Progenitor cell of endocrine pancreas (in vitro differentiated cells): ENCODE data around the gene NR4A3. TPM values are rescaled to one million over a fixed set of nuclear protein-coding genes. Genes with fewer than 3 reads are reported as not detected.

ENCODE experiments used
- DNase-seq: peaks from one replicate; pipeline ENCODE4 v3.0.0; 2021; ENCODE audit warnings: low spot score; ENCODE audit not compliant: unreplicated experiment
- H3K27ac Mint-ChIP-seq: 2 replicates; pipeline ENCODE4 v1.8.0; 2021; ENCODE audit warnings: mild to moderate bottlenecking, moderate library complexity, mixed read lengths
- H3K27me3 Mint-ChIP-seq: 2 replicates; pipeline ENCODE4 v1.8.0; 2021; ENCODE audit warnings: mixed read lengths
- H3K36me3 Mint-ChIP-seq: 2 replicates; pipeline ENCODE4 v1.8.0; 2022; ENCODE audit warnings: mixed read lengths; ENCODE audit not compliant: insufficient read depth
- H3K4me1 Mint-ChIP-seq: 2 replicates; pipeline ENCODE4 v1.8.0; 2021; ENCODE audit warnings: low read depth, mixed read lengths
- H3K4me3 Mint-ChIP-seq: 2 replicates; pipeline ENCODE4 v1.8.0; 2021; ENCODE audit warnings: low read depth, mild to moderate bottlenecking, moderate library complexity, mixed read lengths
- H3K9me3 Mint-ChIP-seq: 2 replicates; pipeline ENCODE4 v1.8.0; 2021; ENCODE audit warnings: low read depth, mixed read lengths
- CTCF ChIP-seq: fragments of 200-600 bp; sonication (generic); IDR thresholded peaks from one replicate; pipeline ENCODE4 v1.5.0; 2021; ENCODE audit warnings: antibody characterized with exemption, mild to moderate bottlenecking; ENCODE audit not compliant: unreplicated experiment
- total RNA-seq: library from RNA; stranded (reverse); gene quantifications from 2 replicates; pipeline ENCODE4 v1.2.1, GENCODE V29; 2021

The NR4A3 gene
- total RNA-seq, 1 donor from 2014 or later, result 1.4 TPM

DNA sequence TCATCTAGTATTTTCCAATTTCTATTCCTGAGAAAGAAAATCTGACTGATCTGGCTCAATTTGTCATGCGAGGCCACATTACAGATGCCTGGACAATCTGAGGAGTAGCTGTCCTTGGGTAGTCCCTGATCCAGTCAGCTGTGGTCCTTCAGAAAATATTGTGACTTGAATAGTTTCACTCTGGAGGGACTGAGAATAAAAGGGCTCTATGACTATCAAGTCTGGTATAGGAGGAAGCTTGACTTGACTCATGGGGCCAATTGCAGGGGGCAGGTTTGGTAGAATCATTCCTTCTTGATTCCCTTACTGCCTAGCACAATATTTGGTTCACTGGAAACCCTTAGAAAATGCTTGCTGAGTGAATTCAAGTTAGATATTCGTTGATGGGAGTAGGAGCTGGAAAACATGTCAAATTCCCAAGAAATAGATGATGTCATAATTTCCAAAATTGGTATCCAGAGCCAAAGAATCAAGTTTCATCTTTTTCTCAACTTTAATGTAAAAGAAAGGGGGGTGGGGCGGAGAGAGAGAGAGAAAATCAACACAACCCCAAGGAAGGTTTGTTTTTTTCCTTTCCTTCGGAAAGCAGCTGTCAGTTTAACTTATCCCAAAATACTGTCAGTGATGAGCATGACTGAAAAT is 52.4 kb downstream of the NR4A3 start:
- no peaks in the 10 kb centered on the region for H3K36me3 Mint-ChIP-seq
- no peaks in the 10 kb centered on the region for H3K27me3 Mint-ChIP-seq
- TF ChIP-seq CTCF, result no peak
- H3K9me3 Mint-ChIP-seq, result no peaks in the 10 kb centered on the region
- no peak overlapping the region for H3K4me3 Mint-ChIP-seq
- H3K4me1 Mint-ChIP-seq, result peaks cover 3% of the 10 kb centered on the region
- DNase-seq, result no peak
- no peak overlapping the region for H3K27ac Mint-ChIP-seq

GRCh38 chr9:99876190-99876589 is 54.5 kb downstream of the NR4A3 start:
- no peak for DNase-seq
- Mint-ChIP-seq H3K36me3 (peaks cover 4% of the 10 kb centered on the region), H3K9me3 (no peaks in the 10 kb centered on the region), H3K4me3 (no peak overlapping the region), H3K27me3 (no peaks in the 10 kb centered on the region), H3K4me1 (no peaks in the 10 kb centered on the region), H3K27ac (no peak overlapping the region)
- TF ChIP-seq CTCF, result no peak

- H3K27me3 Mint-ChIP-seq, result no peaks in the 10 kb centered on the region
- peaks cover 5% of the 10 kb centered on the region for H3K36me3 Mint-ChIP-seq
- H3K4me1 Mint-ChIP-seq, result no peaks in the 10 kb centered on the region
- no peaks in the 10 kb centered on the region for H3K9me3 Mint-ChIP-seq
- TF ChIP-seq CTCF, result no peak
- no peak overlapping the region for H3K4me3 Mint-ChIP-seq
- DNase-seq, result no peak
- H3K27ac Mint-ChIP-seq, result no peak overlapping the region
Measured at GRCh38 chr9:99878651-99879050, 57.0 kb downstream of the NR4A3 start.

DNA sequence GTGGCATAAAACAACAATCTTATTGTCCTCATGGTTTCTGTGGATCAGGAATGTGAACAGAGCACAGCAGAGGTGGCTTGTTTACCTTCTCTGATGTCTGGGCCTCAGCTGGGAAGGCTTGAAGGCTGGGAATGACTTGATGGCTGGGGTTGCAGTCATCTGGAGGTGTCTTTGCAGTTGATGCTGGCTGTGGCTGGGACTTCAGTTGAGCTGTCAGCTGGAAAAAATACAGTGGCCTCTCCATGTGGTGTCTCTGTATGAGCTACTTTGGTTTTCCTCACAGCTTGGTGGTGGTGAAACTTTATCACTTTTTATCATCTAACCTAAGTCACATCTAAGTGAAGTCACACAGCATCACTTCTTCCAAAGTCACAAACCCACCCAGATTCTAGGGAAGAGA is 60.1 kb downstream of the NR4A3 start:
- DNase-seq, result no peak
- Mint-ChIP-seq H3K27me3 (no peaks in the 10 kb centered on the region), H3K9me3 (no peaks in the 10 kb centered on the region), H3K4me3 (no peak overlapping the region), H3K36me3 (peaks cover 7% of the 10 kb centered on the region), H3K4me1 (peaks cover 3% of the 10 kb centered on the region), H3K27ac (no peak overlapping the region)
- no peak for TF ChIP-seq CTCF

GRCh38 chr9:99885747-99886146 is 64.1 kb downstream of the NR4A3 start:
- peak overlapping the region; percentile 56 for H3K27ac Mint-ChIP-seq
- H3K36me3 Mint-ChIP-seq, result peaks cover 5% of the 10 kb centered on the region
- no peak for DNase-seq
- no peaks in the 10 kb centered on the region for H3K27me3 Mint-ChIP-seq
- TF ChIP-seq CTCF, result no peak
- no peak overlapping the region for H3K4me3 Mint-ChIP-seq
- H3K4me1 Mint-ChIP-seq, result peaks cover 3% of the 10 kb centered on the region
- H3K9me3 Mint-ChIP-seq, result no peaks in the 10 kb centered on the region
